ENCODE measurements around the gene CCL15.
"Not testable (repeated sequence)": the region's sequence is repeated elsewhere in the genome, so short reads cannot be mapped to it uniquely, and the experiment has no call there.

The CCL15 gene

DNA sequence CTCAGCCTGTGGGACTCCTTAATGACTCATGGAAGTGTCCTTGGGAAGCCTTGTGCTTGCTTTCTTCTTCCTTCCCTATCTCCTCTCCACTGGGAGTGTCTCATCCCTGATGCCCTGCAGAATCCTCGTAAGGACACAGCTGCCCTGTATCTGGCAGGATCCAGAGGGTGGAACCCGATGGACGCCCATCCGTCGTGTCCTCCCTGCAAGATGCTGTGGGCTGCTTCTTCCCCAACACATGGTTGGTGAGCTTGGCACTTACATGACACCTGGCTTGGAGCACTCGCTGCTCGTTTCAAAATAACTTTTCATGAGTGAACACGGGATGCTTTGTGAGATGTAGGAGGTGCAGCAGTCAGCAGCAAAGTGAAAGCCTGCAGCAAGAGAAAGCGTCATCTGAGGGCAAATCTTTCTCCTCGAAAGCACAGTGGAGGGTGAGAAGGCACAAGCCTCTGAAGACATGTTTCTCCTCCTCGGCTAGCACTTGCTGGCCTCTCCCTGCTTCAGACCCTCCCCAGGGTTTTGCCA lies 3.3 kb downstream of the CCL15 start:
- H3K4me1 ChIP-seq (ENCODE audit: control insufficient read depth in 1 of 2, insufficient read depth in 2 of 2, low read length in 2 of 2): peaks cover 5 to 10% of the 10 kb centered on the region in 2 donors
- no peaks in the 10 kb centered on the region for H3K27me3 ChIP-seq (ENCODE audit: control insufficient read depth in 1 of 2, insufficient read depth in 2 of 2, low read length in 2 of 2)
- peaks cover 0 to 5% of the 10 kb centered on the region in 2 donors for H3K9me3 ChIP-seq (ENCODE audit: control insufficient read depth in 1 of 2, low read length in 2 of 2)
- H3K27ac ChIP-seq (ENCODE audit: low read depth, low read length): no peak overlapping the region
- H3K9ac ChIP-seq (ENCODE audit: low read depth in 1 of 2, low read length in 2 of 2): no peak overlapping the region
- peaks cover 0 to 16% of the 10 kb centered on the region in 2 donors for H3K36me3 ChIP-seq (ENCODE audit: control insufficient read depth in 1 of 2, insufficient read depth in 2 of 2, low read length in 2 of 2)
- H3K4me3 ChIP-seq (ENCODE audit: low read depth in 1 of 2, low read length in 2 of 2): no peak overlapping the region

DNA sequence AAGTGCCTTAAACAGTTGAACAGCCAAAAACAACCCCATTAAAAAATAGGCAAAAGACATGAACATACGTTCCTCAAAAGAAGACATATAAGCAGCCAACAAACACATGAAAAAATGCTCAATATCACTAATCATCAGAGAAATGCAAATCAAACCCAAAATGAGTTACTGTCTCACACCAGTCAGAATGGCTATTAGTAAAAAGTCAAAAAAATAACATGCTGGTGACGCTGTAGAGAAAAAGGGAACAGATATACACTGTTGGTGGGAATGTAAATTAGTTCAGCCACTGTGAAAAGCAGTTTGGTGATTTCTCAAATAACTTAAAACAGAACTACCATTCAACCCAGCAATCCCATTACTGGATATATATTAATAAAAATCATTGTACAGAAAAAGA lies 6.0 kb downstream of the CCL15 start:
- not testable (repeated sequence) for H3K4me3 ChIP-seq (ENCODE audit: low read depth in 1 of 2, low read length in 2 of 2); H3K27me3 ChIP-seq (ENCODE audit: control insufficient read depth in 1 of 2, insufficient read depth in 2 of 2, low read length in 2 of 2); H3K9me3 ChIP-seq (ENCODE audit: control insufficient read depth in 1 of 2, low read length in 2 of 2); H3K4me1 ChIP-seq (ENCODE audit: control insufficient read depth in 1 of 2, insufficient read depth in 2 of 2, low read length in 2 of 2); H3K9ac ChIP-seq (ENCODE audit: low read depth in 1 of 2, low read length in 2 of 2); H3K27ac ChIP-seq (ENCODE audit: low read depth, low read length)
- H3K36me3 ChIP-seq (ENCODE audit: control insufficient read depth in 1 of 2, insufficient read depth in 2 of 2, low read length in 2 of 2): peaks cover 0 to 16% of the 10 kb centered on the region in 2 donors

DNA sequence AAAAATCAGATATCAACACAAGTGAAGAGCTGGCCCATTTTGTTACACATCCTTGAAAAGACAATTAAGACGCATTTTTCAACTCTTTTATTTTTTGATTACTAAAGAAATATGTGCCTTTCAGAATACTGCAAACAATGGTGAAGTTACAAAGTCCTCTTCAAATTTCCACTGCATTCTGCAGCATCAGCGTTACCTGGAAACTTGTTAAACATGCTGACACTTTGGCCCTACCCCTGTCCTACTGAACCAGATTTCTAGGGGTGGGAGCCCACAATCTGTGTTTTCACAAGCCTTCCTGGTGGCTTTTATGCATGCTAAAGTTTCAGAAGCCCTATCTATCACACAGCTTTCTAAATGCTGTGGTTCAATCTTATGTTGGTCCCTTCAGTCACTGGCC lies 10.3 kb downstream of the CCL15 start:
- H3K4me1 ChIP-seq (ENCODE audit: control insufficient read depth in 1 of 2, insufficient read depth in 2 of 2, low read length in 2 of 2): no peaks in the 10 kb centered on the region
- H3K27ac ChIP-seq (ENCODE audit: low read depth, low read length): no peak overlapping the region

GRCh38 chr17:35988164-35988563 lies 13.2 kb downstream of the CCL15 start:
- Histone ChIP-seq H3K27me3 (ENCODE audit: control insufficient read depth in 1 of 2, insufficient read depth in 2 of 2, low read length in 2 of 2) (no peaks in the 10 kb centered on the region), H3K9ac (ENCODE audit: low read depth in 1 of 2, low read length in 2 of 2) (no peak overlapping the region), H3K4me1 (ENCODE audit: control insufficient read depth in 1 of 2, insufficient read depth in 2 of 2, low read length in 2 of 2) (no peaks in the 10 kb centered on the region), H3K36me3 (ENCODE audit: control insufficient read depth in 1 of 2, insufficient read depth in 2 of 2, low read length in 2 of 2) (no peaks in the 10 kb centered on the region), H3K9me3 (ENCODE audit: control insufficient read depth in 1 of 2, low read length in 2 of 2) (no peaks in the 10 kb centered on the region), H3K27ac (ENCODE audit: low read depth, low read length) (no peak overlapping the region), H3K4me3 (ENCODE audit: low read depth in 1 of 2, low read length in 2 of 2) (no peak overlapping the region)

More for the DNA sequence above, 10.3 kb downstream of the CCL15 start:
- peaks cover 0 to 4% of the 10 kb centered on the region in 2 donors for H3K36me3 ChIP-seq (ENCODE audit: control insufficient read depth in 1 of 2, insufficient read depth in 2 of 2, low read length in 2 of 2)
- H3K9me3 ChIP-seq (ENCODE audit: control insufficient read depth in 1 of 2, low read length in 2 of 2): peaks cover 0 to 5% of the 10 kb centered on the region in 2 donors
- no peak overlapping the region for H3K9ac ChIP-seq (ENCODE audit: low read depth in 1 of 2, low read length in 2 of 2)
- H3K27me3 ChIP-seq (ENCODE audit: control insufficient read depth in 1 of 2, insufficient read depth in 2 of 2, low read length in 2 of 2): no peaks in the 10 kb centered on the region
- no peak overlapping the region for H3K4me3 ChIP-seq (ENCODE audit: low read depth in 1 of 2, low read length in 2 of 2)

DNA sequence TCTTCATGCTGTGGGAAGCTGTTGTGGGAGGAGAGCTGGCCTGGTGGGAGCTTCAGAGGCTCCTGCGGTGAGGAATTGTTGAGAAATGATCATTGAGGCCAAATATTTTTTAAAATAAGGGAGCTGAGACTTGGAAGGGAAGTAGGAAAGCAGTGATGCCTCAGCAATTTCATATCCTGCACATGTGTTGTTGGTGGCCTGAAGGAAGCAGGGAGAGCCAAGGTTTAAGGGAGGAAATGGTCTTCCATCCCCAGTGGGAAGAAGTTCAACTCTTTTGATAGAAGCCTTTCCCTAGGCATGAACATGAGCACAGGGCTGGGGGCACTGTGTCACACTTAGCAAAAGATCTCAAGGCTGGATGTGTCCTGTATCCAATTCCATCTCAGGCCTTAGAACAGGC lies 14.7 kb downstream of the CCL15 start, which contains the start of gene CCL14:
Gene CCL14 (minus strand): TSS at position 87 of the 400 bp plus-strand sequence. CDS start 80 bp downstream, at position 7.
- Histone ChIP-seq H3K4me3 (ENCODE audit: low read depth in 1 of 2, low read length in 2 of 2) (no peak within 1 kb of the TSS), H3K9me3 (ENCODE audit: control insufficient read depth in 1 of 2, low read length in 2 of 2) (no peaks in the 10 kb centered on the region), H3K27ac (ENCODE audit: low read depth, low read length) (no peak within 1 kb of the TSS), H3K4me1 (ENCODE audit: control insufficient read depth in 1 of 2, insufficient read depth in 2 of 2, low read length in 2 of 2) (peaks cover 6 to 8% of the 10 kb centered on the region in 2 donors), H3K36me3 (ENCODE audit: control insufficient read depth in 1 of 2, insufficient read depth in 2 of 2, low read length in 2 of 2) (no peaks in the 10 kb centered on the region), H3K9ac (ENCODE audit: low read depth in 1 of 2, low read length in 2 of 2) (no peak within 1 kb of the TSS), H3K27me3 (ENCODE audit: control insufficient read depth in 1 of 2, insufficient read depth in 2 of 2, low read length in 2 of 2) (no peaks in the 10 kb centered on the region)

GRCh38 chr17:35984140-35984539 lies 17.2 kb downstream of the CCL15 start:
- H3K27ac ChIP-seq (ENCODE audit: low read depth, low read length): no peak overlapping the region
- H3K4me1 ChIP-seq (ENCODE audit: control insufficient read depth in 1 of 2, insufficient read depth in 2 of 2, low read length in 2 of 2): peaks cover 17% of the 10 kb centered on the region in 2 donors
- no peak overlapping the region for H3K4me3 ChIP-seq (ENCODE audit: low read depth in 1 of 2, low read length in 2 of 2)
- no peaks in the 10 kb centered on the region for H3K36me3 ChIP-seq (ENCODE audit: control insufficient read depth in 1 of 2, insufficient read depth in 2 of 2, low read length in 2 of 2)
- H3K9ac ChIP-seq (ENCODE audit: low read depth in 1 of 2, low read length in 2 of 2): no peak overlapping the region
- no peaks in the 10 kb centered on the region for H3K9me3 ChIP-seq (ENCODE audit: control insufficient read depth in 1 of 2, low read length in 2 of 2)
- H3K27me3 ChIP-seq (ENCODE audit: control insufficient read depth in 1 of 2, insufficient read depth in 2 of 2, low read length in 2 of 2): no peaks in the 10 kb centered on the region

GRCh38 chr17:35982409-35983191 lies 18.8 kb downstream of the CCL15 start:
- H3K4me1 ChIP-seq (ENCODE audit: control insufficient read depth in 1 of 2, insufficient read depth in 2 of 2, low read length in 2 of 2): peaks cover 17% of the 10 kb centered on the region in 2 donors
- no peaks in the 10 kb centered on the region for H3K27me3 ChIP-seq (ENCODE audit: control insufficient read depth in 1 of 2, insufficient read depth in 2 of 2, low read length in 2 of 2)
- no peak overlapping the region for H3K4me3 ChIP-seq (ENCODE audit: low read depth in 1 of 2, low read length in 2 of 2)
- H3K9ac ChIP-seq (ENCODE audit: low read depth in 1 of 2, low read length in 2 of 2): no peak overlapping the region
- H3K27ac ChIP-seq (ENCODE audit: low read depth, low read length): no peak overlapping the region
- H3K36me3 ChIP-seq (ENCODE audit: control insufficient read depth in 1 of 2, insufficient read depth in 2 of 2, low read length in 2 of 2): no peaks in the 10 kb centered on the region
- no peaks in the 10 kb centered on the region for H3K9me3 ChIP-seq (ENCODE audit: control insufficient read depth in 1 of 2, low read length in 2 of 2)

DNA sequence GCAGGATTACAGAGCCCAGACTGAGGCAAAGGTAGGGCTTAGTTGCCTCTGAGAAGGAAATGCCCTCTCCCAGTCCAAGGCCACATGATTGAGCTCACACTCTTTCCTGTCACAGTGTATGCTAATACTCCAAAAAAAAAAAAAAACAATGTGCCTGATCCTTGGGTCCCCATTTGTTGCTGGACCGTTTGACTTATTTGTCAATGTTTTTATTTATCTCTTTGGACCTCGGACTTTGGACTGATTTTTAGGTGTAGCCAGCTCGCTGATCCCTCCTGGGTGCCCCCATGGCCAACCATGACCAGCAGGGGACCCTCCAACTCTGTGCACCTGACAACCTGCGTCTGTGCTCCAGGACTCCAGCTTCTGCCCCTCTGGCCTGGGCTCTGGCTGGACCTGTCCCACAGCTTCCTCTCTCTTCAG lies 19.4 kb downstream of the CCL15 start:
- no peak overlapping the region for H3K9ac ChIP-seq (ENCODE audit: low read depth in 1 of 2, low read length in 2 of 2)
- H3K4me3 ChIP-seq (ENCODE audit: low read depth in 1 of 2, low read length in 2 of 2): no peak overlapping the region
- H3K4me1 ChIP-seq (ENCODE audit: control insufficient read depth in 1 of 2, insufficient read depth in 2 of 2, low read length in 2 of 2): peaks cover 17% of the 10 kb centered on the region in 2 donors
- no peak overlapping the region for H3K27ac ChIP-seq (ENCODE audit: low read depth, low read length)
- no peaks in the 10 kb centered on the region for H3K36me3 ChIP-seq (ENCODE audit: control insufficient read depth in 1 of 2, insufficient read depth in 2 of 2, low read length in 2 of 2)
- no peaks in the 10 kb centered on the region for H3K27me3 ChIP-seq (ENCODE audit: control insufficient read depth in 1 of 2, insufficient read depth in 2 of 2, low read length in 2 of 2)
- no peaks in the 10 kb centered on the region for H3K9me3 ChIP-seq (ENCODE audit: control insufficient read depth in 1 of 2, low read length in 2 of 2)

DNA sequence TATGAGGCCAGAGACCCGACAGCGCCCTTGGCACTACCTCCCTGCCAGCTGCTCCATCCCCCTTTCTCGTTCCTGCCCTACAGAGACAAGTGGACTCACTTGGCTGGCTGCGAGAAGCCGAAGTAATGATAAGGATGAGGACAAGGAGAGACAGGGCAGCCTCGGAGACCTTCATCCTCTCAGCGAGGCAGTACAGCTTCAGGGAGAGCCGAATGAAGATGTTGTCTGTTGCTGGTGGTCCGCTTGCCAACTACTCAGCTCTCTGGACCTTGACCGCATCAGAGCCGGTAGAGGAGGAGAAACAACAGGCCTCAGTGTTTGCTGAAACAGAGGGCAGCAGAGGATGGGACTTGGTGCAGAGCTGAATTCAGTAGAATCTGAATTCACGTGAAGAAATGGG lies 20.1 kb downstream of the CCL15 start, which contains the start of gene CCL16:
Gene CCL16 (minus strand): TSS at position 252 of the 400 bp plus-strand sequence. CDS start 77 bp downstream, at position 175.
- H3K27ac ChIP-seq (ENCODE audit: low read depth, low read length): no peak within 1 kb of the TSS
- H3K27me3 ChIP-seq (ENCODE audit: control insufficient read depth in 1 of 2, insufficient read depth in 2 of 2, low read length in 2 of 2): no peaks in the 10 kb centered on the region
- H3K9ac ChIP-seq (ENCODE audit: low read depth in 1 of 2, low read length in 2 of 2): no peak within 1 kb of the TSS
- no peak within 1 kb of the TSS for H3K4me3 ChIP-seq (ENCODE audit: low read depth in 1 of 2, low read length in 2 of 2)
- no peaks in the 10 kb centered on the region for H3K36me3 ChIP-seq (ENCODE audit: control insufficient read depth in 1 of 2, insufficient read depth in 2 of 2, low read length in 2 of 2)
- H3K4me1 ChIP-seq (ENCODE audit: control insufficient read depth in 1 of 2, insufficient read depth in 2 of 2, low read length in 2 of 2): peaks cover 17 to 20% of the 10 kb centered on the region in 2 donors
- no peaks in the 10 kb centered on the region for H3K9me3 ChIP-seq (ENCODE audit: control insufficient read depth in 1 of 2, low read length in 2 of 2)

GRCh38 chr17:35978346-35978745 lies 23.0 kb downstream of the CCL15 start:
- Histone ChIP-seq H3K4me3 (ENCODE audit: low read depth in 1 of 2, low read length in 2 of 2) (no peak overlapping the region), H3K36me3 (ENCODE audit: control insufficient read depth in 1 of 2, insufficient read depth in 2 of 2, low read length in 2 of 2) (no peaks in the 10 kb centered on the region), H3K27ac (ENCODE audit: low read depth, low read length) (no peak overlapping the region), H3K9me3 (ENCODE audit: control insufficient read depth in 1 of 2, low read length in 2 of 2) (no peaks in the 10 kb centered on the region), H3K27me3 (ENCODE audit: control insufficient read depth in 1 of 2, insufficient read depth in 2 of 2, low read length in 2 of 2) (no peaks in the 10 kb centered on the region), H3K9ac (ENCODE audit: low read depth in 1 of 2, low read length in 2 of 2) (no peak overlapping the region), H3K4me1 (ENCODE audit: control insufficient read depth in 1 of 2, insufficient read depth in 2 of 2, low read length in 2 of 2) (peaks cover 24 to 30% of the 10 kb centered on the region in 2 donors)

All from duodenal mucosa (tissue), 2 donors.